HL-60 (cell line): Measurements from ENCODE around the gene CA4.
"Not testable (repeated sequence)": the region's sequence is repeated elsewhere in the genome, so short reads cannot be mapped to it uniquely, and the experiment has no call there.

ENCODE experiments used
- GABPA ChIP-seq: IDR thresholded peaks from 2 replicates; pipeline ENCODE4 v1.6.1; 2012; ENCODE audit warnings: low read depth
- POLR2AphosphoS5 ChIP-seq: IDR thresholded peaks from 2 replicates; pipeline ENCODE4 v1.6.1; 2012; ENCODE audit warnings: low read depth
- TF ChIP-seq, protein P1 (sequence below): IDR thresholded peaks from one replicate; pipeline ENCODE4 v1.5.1; 2011; ENCODE audit warnings: low read length, control low read depth, inconsistent platforms; ENCODE audit not compliant: insufficient read depth
- TF ChIP-seq, protein P2 (sequence below): IDR thresholded peaks from 2 replicates; pipeline ENCODE4 v1.6.1; 2012; ENCODE audit warnings: low read depth; ENCODE audit not compliant: insufficient replicate concordance

DNA sequence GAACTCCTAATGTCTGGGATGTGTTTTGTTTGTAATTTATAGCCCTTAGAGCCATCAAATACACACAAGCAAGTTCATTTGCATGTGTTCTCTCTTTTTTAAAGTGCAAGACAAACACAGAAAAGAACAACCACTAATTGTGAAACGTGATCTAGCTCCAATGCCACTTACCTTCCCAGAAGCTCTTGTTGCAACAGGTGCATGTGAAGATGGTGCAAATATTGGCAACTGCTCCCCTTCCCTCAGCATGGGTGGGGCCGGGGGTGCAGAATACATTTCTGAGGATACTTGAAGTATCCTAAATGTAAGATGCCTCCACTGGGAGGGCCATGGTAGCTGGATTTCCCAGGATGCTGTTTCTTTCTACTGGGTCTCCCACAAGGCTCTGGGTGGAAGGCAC is 28.4 kb downstream of the CA4 start:
- TF ChIP-seq, protein P1, sequence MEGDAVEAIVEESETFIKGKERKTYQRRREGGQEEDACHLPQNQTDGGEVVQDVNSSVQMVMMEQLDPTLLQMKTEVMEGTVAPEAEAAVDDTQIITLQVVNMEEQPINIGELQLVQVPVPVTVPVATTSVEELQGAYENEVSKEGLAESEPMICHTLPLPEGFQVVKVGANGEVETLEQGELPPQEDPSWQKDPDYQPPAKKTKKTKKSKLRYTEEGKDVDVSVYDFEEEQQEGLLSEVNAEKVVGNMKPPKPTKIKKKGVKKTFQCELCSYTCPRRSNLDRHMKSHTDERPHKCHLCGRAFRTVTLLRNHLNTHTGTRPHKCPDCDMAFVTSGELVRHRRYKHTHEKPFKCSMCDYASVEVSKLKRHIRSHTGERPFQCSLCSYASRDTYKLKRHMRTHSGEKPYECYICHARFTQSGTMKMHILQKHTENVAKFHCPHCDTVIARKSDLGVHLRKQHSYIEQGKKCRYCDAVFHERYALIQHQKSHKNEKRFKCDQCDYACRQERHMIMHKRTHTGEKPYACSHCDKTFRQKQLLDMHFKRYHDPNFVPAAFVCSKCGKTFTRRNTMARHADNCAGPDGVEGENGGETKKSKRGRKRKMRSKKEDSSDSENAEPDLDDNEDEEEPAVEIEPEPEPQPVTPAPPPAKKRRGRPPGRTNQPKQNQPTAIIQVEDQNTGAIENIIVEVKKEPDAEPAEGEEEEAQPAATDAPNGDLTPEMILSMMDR = not testable (repeated sequence)
- TF ChIP-seq POLR2AphosphoS5, GABPA: not testable (repeated sequence)
- TF ChIP-seq, protein P2, sequence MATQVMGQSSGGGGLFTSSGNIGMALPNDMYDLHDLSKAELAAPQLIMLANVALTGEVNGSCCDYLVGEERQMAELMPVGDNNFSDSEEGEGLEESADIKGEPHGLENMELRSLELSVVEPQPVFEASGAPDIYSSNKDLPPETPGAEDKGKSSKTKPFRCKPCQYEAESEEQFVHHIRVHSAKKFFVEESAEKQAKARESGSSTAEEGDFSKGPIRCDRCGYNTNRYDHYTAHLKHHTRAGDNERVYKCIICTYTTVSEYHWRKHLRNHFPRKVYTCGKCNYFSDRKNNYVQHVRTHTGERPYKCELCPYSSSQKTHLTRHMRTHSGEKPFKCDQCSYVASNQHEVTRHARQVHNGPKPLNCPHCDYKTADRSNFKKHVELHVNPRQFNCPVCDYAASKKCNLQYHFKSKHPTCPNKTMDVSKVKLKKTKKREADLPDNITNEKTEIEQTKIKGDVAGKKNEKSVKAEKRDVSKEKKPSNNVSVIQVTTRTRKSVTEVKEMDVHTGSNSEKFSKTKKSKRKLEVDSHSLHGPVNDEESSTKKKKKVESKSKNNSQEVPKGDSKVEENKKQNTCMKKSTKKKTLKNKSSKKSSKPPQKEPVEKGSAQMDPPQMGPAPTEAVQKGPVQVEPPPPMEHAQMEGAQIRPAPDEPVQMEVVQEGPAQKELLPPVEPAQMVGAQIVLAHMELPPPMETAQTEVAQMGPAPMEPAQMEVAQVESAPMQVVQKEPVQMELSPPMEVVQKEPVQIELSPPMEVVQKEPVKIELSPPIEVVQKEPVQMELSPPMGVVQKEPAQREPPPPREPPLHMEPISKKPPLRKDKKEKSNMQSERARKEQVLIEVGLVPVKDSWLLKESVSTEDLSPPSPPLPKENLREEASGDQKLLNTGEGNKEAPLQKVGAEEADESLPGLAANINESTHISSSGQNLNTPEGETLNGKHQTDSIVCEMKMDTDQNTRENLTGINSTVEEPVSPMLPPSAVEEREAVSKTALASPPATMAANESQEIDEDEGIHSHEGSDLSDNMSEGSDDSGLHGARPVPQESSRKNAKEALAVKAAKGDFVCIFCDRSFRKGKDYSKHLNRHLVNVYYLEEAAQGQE = not testable (repeated sequence)
